ENCODE results near the gene CRYL1. TPM values are rescaled to one million over a fixed set of nuclear protein-coding genes. Genes with fewer than 3 reads are reported as not detected.
A peak's percentile ranks its signal among the peaks of the same experiment; 100 is the strongest.

CRYL1 gene
- total and polyA plus RNA-seq, 9 of the 15 experiments (the other 6 are each of a cell fraction or from before 2014, with no cell fraction given): 1.0 to 6.9 (median 2.4) TPM

DNA sequence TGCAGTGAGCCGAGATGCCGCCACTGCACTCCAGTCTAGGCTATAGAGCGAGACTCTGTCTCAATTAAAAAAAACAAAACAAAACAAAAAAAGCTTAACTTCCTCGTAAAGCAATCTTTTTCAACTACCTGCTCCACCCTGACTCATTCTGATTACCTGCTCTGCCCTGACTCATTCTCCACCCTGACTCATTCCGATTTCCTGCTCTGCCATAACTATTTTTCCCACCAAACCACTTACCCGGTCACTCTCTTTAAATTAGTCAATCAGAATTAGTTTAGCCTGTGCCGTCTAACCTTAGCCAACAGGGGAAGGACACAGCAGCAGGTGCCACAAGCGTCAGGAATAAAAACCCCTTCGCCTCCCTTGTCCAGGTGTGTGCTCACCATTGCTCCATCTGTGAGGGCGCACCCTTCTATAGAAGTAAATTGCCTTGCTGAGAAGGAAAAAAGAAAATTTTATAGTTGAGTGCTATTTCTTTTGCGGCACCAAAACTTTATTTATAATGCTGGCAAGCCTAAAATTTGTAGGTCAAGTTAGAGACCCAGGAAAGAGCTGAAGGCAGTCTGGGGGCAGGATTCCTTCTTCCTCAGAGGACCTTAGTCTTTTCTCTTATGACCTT lies 39.6 kb upstream of the CRYL1 start:
- intact Hi-C loops (cut with micrococcal nuclease) (no loop called here), in situ Hi-C loops (cut with MboI) (no loop called here)
- Histone ChIP-seq H3K4me1 (replicated peaks in 1 of 2; ENCODE audit: control insufficient read depth in 2 of 2, insufficient read depth in 2 of 2, low read length in 2 of 2) (peaks cover 0 to 5% of the 10 kb centered on the region in 2 experiments; a peak in 3 of 5 replicates), H2AFZ (ENCODE audit: low read depth, low read length) (no peak overlapping the region), H3K79me2 (ENCODE audit: control insufficient read depth, insufficient read depth, low read length) (peaks cover 13% of the 10 kb centered on the region; the same call in 2 of the 3 replicates), H3K36me3 (ENCODE audit: control insufficient read depth, insufficient read depth, low read length) (no peaks in the 10 kb centered on the region), H3K9me1 (ENCODE audit: control insufficient read depth, insufficient read depth, low read length) (no peaks in the 10 kb centered on the region), H3K9me3 (replicated peaks; ENCODE audit: control insufficient read depth, insufficient read depth, low read depth, low read length) (peaks cover 5% of the 10 kb centered on the region; the same call in 1 of the 2 replicates), H3K4me3 (no peak overlapping the region), H3K27ac (ENCODE audit: extremely low read depth, low read depth, low read length) (no peak overlapping the region), H3K4me2 (ENCODE audit: insufficient read depth, low read length) (no peak overlapping the region), H3K27me3 (ENCODE audit: control insufficient read depth in 2 of 2, insufficient read depth in 2 of 2, low read length in 2 of 2) (no peaks in the 10 kb centered on the region), H4K20me1 (replicated peaks; ENCODE audit: control insufficient read depth, insufficient read depth, low read length) (no peaks in the 10 kb centered on the region), H3K9ac (ENCODE audit: insufficient read depth in 1 of 2, low read depth in 2 of 2, low read length in 2 of 2) (no peak overlapping the region)
- TF ChIP-seq ZNF316 (IDR thresholded peaks at IDR 0.05): no peak
- peak; percentile 86; the same call in 1 of the 2 replicates for TF ChIP-seq TRIM28 (IDR thresholded peaks at IDR 0.05)
- peak; percentile 66; the same call in 1 of the 2 replicates for TF ChIP-seq CBX5 (IDR thresholded peaks at IDR 0.05; ENCODE audit: borderline replicate concordance, low read depth)
- TF ChIP-seq, protein P1, sequence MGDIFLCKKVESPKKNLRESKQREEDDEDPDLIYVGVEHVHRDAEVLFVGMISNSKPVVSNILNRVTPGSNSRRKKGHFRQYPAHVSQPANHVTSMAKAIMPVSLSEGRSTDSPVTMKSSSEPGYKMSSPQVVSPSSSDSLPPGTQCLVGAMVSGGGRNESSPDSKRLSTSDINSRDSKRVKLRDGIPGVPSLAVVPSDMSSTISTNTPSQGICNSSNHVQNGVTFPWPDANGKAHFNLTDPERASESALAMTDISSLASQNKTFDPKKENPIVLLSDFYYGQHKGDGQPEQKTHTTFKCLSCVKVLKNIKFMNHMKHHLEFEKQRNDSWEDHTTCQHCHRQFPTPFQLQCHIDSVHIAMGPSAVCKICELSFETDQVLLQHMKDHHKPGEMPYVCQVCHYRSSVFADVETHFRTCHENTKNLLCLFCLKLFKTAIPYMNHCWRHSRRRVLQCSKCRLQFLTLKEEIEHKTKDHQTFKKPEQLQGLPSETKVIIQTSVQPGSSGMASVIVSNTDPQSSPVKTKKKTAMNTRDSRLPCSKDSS (IDR thresholded peaks at IDR 0.05; ENCODE audit: low read depth, partially characterized antibody): peak; percentile 97
- TF ChIP-seq HDAC3 (IDR thresholded peaks at IDR 0.05; ENCODE audit: borderline replicate concordance, partially characterized antibody): no peak
- peak; percentile 76; the same call in 1 of the 2 replicates for TF ChIP-seq XRCC3 (IDR thresholded peaks at IDR 0.05)
- TF ChIP-seq TRIM24 (IDR thresholded peaks at IDR 0.05): peak in 1 of 2 experiments; percentile 17; a peak in 1 of 4 replicates
- TF ChIP-seq CBX1 (IDR thresholded peaks at IDR 0.05; ENCODE audit: low read depth): 0 out of 2 replicates have a peak, but pooled peaks have one; percentile 43
- TF ChIP-seq CBX3 (IDR thresholded peaks at IDR 0.05; ENCODE audit: borderline replicate concordance in 1 of 2, low read length in 2 of 2): peak in 1 of 2 experiments; percentile 83; a peak in 2 of 3 replicates
- no peak for DNase-seq (ENCODE audit: extremely low read depth in 1 of 4, low spot score in 3 of 4)
- ATAC-seq: no peak
- ChIA-PET POLR2A (no interaction called here), CTCF (ENCODE audit: low intra/inter-chr PET ratio) (no interaction called here)
- 93% methylated on average over 10 of the region's 11 CpGs for WGBS (ENCODE audit: insufficient coverage, low coverage, missing lambda C conversion rate)
- no TSS peak for BruUV-seq (replicated peaks)
- FAIRE-seq: no peak

Data from K562 (cell line).